GM04503 (cell line): ENCODE measurements around the gene CFAP74.

Experiments used
- DNase-seq: peaks from one replicate; pipeline ENCODE4 v3.0.0-alpha.2; 2012; ENCODE audit warnings: low read depth

The CFAP74 gene

GRCh38 chr1:1914971-1915692 is 88.5 kb downstream of the CFAP74 start, which contains the start of gene CALML6:
Gene CALML6, plus strand, starts transcription at chr1:1915260. Its CDS starts 21 bp downstream, at chr1:1915281.
- no peak for DNase-seq

- DNase-seq, result no peak
Measured at GRCh38 chr1:1914101-1914970, 89.2 kb downstream of the CFAP74 start.

- DNase-seq, result no peak
Measured at GRCh38 chr1:1911350-1912041, 92.1 kb downstream of the CFAP74 start.

- DNase-seq, result no peak
Measured at GRCh38 chr1:1910651-1911331, 92.8 kb downstream of the CFAP74 start.

- DNase-seq, result no peak
Measured at GRCh38 chr1:1910033-1910465, 93.5 kb downstream of the CFAP74 start.

- no peak for DNase-seq
Measured at GRCh38 chr1:1908506-1908791, 95.1 kb downstream of the CFAP74 start.

- DNase-seq, result no peak
Measured at GRCh38 chr1:1907098-1907736, 96.4 kb downstream of the CFAP74 start.

- DNase-seq, result no peak
Measured at GRCh38 chr1:1906185-1907097, 97.1 kb downstream of the CFAP74 start.

- no peak for DNase-seq
Measured at GRCh38 chr1:1903224-1903623, 100.4 kb downstream of the CFAP74 start.

- no peak for DNase-seq
Measured at GRCh38 chr1:1901641-1902294, 101.8 kb downstream of the CFAP74 start.

- DNase-seq, result no peak
Measured at GRCh38 chr1:1900883-1901640, 102.5 kb downstream of the CFAP74 start.

- no peak for DNase-seq
Measured at GRCh38 chr1:1899967-1900327, 103.6 kb downstream of the CFAP74 start.

- DNase-seq, result no peak
Measured at GRCh38 chr1:1899266-1899966, 104.2 kb downstream of the CFAP74 start.

- no peak for DNase-seq
Measured at GRCh38 chr1:1898246-1898933, 105.2 kb downstream of the CFAP74 start.

GRCh38 chr1:1895456-1896336 is 107.9 kb downstream of the CFAP74 start:
- DNase-seq, result no peak

- no peak for DNase-seq
Measured at GRCh38 chr1:1895060-1895418, 108.5 kb downstream of the CFAP74 start.

GRCh38 chr1:1894354-1895059 is 109.1 kb downstream of the CFAP74 start:
- no peak for DNase-seq
